GM19463 (cell line): ENCODE results near the gene XPOT.

Source experiments
- ATAC-seq: cut with Tn5 transposase; IDR thresholded peaks from one replicate; pipeline ENCODE4 v1.9.1; 2021; ENCODE audit warnings: mild to moderate bottlenecking, moderate library complexity; ENCODE audit not compliant: unreplicated experiment

The XPOT gene

GRCh38 chr12:64413884-64414283 lies 9.7 kb downstream of the XPOT start:
- ATAC-seq: no peak

GRCh38 chr12:64418209-64418608 lies 14.0 kb downstream of the XPOT start:
- no peak for ATAC-seq

GRCh38 chr12:64419696-64420095 lies 15.5 kb downstream of the XPOT start:
- no peak for ATAC-seq

GRCh38 chr12:64427988-64428387 lies 23.8 kb downstream of the XPOT start:
- no peak for ATAC-seq

- ATAC-seq: no peak
Measured at GRCh38 chr12:64428956-64429355, 24.8 kb downstream of the XPOT start.

GRCh38 chr12:64430886-64431285 lies 26.7 kb downstream of the XPOT start:
- ATAC-seq: no peak

- no peak for ATAC-seq
Measured at GRCh38 chr12:64431791-64432190, 27.6 kb downstream of the XPOT start.

- ATAC-seq: no peak
Measured at GRCh38 chr12:64433915-64434314, 29.7 kb downstream of the XPOT start.

- no peak for ATAC-seq
Measured at GRCh38 chr12:64440100-64440499, 35.9 kb downstream of the XPOT start.

GRCh38 chr12:64445490-64445889 lies 41.3 kb downstream of the XPOT start:
- no peak for ATAC-seq

GRCh38 chr12:64446295-64446694 lies 42.1 kb downstream of the XPOT start:
- ATAC-seq: no peak

- ATAC-seq: no peak
Measured at GRCh38 chr12:64450057-64450640, 46.0 kb downstream of the XPOT start.

- ATAC-seq: no peak
Measured at GRCh38 chr12:64450711-64451486, 46.7 kb downstream of the XPOT start.

GRCh38 chr12:64451687-64452558 lies 47.7 kb downstream of the XPOT start, which contains the start of gene TBK1:
Gene TBK1, plus strand, starts transcription at chr12:64452120. Its CDS starts 3,751 bp downstream, at chr12:64455871.
- peak; percentile 91 for ATAC-seq

GRCh38 chr12:64452559-64453329 lies 48.6 kb downstream of the XPOT start:
- ATAC-seq: no peak

GRCh38 chr12:64455506-64455905 lies 51.3 kb downstream of the XPOT start:
- no peak for ATAC-seq

GRCh38 chr12:64456119-64456518 lies 51.9 kb downstream of the XPOT start:
- no peak for ATAC-seq

GRCh38 chr12:64457032-64457431 lies 52.8 kb downstream of the XPOT start:
- ATAC-seq: no peak

GRCh38 chr12:64457466-64457865 lies 53.3 kb downstream of the XPOT start:
- peak; percentile 28 for ATAC-seq

GRCh38 chr12:64457923-64458322 lies 53.7 kb downstream of the XPOT start:
- ATAC-seq: no peak

GRCh38 chr12:64459394-64459891 lies 55.3 kb downstream of the XPOT start:
- peak; percentile 45 for ATAC-seq
